ENCODE data around the gene SLC16A3.

GRCh38 chr17:82283208-82283749 is 54.4 kb downstream of the SLC16A3 start:
- TF ChIP-seq CTCF (conservative IDR thresholded peaks at IDR 0.05; ENCODE audit: low read length) (no peak), EZH2phosphoT487 (IDR thresholded peaks at IDR 0.05; ENCODE audit: borderline replicate concordance) (no peak)
